DND-41 (cell line): Measurements from ENCODE around the gene HYI.

Experiments
- EZH2 ChIP-seq: IDR thresholded peaks from 3 replicates; pipeline ENCODE4 v1.6.1; 2012; ENCODE audit warnings: borderline replicate concordance, low read depth, mild to moderate bottlenecking, moderate library complexity, low read length, inconsistent platforms; ENCODE audit not compliant: severe bottlenecking
- TF ChIP-seq, protein P1 (sequence below): IDR thresholded peaks from 2 replicates; pipeline ENCODE4 v1.5.1; 2012; ENCODE audit warnings: borderline replicate concordance, low read length, moderate library complexity, mild to moderate bottlenecking; ENCODE audit not compliant: poor library complexity, severe bottlenecking; ENCODE audit errors: extremely low read depth

DNA sequence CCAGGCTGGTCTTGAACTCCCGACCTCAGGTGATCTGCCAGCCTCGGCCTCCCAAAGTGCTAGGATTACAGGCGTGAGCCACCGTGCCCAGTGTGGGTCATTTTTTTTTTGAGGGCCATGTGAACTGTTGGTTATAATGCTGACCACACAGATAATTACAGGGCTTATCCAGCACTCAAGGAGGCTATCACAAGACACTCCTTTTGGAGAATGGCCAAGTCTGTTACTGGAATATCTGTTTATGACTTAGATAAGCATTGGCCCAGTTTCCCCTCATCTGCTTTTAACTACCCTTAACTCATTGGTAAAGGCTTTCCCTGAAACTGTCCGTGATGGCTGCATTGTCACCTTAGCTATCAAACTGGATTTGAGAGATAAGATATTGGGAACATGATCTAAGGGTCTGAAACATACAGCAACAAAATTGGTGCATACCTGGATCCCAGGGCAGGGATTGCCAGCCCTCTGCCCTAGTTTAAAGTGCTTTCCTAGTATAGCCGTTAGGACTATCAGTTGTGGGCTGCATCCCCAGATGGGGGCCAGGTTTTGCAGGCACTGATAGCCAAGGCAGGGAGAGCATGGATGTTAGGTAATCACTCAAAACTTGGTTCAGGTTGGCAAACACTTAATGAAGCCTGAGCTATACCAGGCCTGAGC lies 48.4 kb downstream of the HYI start:
- TF ChIP-seq, protein P1, sequence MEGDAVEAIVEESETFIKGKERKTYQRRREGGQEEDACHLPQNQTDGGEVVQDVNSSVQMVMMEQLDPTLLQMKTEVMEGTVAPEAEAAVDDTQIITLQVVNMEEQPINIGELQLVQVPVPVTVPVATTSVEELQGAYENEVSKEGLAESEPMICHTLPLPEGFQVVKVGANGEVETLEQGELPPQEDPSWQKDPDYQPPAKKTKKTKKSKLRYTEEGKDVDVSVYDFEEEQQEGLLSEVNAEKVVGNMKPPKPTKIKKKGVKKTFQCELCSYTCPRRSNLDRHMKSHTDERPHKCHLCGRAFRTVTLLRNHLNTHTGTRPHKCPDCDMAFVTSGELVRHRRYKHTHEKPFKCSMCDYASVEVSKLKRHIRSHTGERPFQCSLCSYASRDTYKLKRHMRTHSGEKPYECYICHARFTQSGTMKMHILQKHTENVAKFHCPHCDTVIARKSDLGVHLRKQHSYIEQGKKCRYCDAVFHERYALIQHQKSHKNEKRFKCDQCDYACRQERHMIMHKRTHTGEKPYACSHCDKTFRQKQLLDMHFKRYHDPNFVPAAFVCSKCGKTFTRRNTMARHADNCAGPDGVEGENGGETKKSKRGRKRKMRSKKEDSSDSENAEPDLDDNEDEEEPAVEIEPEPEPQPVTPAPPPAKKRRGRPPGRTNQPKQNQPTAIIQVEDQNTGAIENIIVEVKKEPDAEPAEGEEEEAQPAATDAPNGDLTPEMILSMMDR, result no peak
- TF ChIP-seq EZH2, result no peak
